Measurements from ENCODE around the gene OR56A5.
A peak's percentile ranks its signal among the peaks of the same experiment; 100 is the strongest.

Gene OR56A5

DNA sequence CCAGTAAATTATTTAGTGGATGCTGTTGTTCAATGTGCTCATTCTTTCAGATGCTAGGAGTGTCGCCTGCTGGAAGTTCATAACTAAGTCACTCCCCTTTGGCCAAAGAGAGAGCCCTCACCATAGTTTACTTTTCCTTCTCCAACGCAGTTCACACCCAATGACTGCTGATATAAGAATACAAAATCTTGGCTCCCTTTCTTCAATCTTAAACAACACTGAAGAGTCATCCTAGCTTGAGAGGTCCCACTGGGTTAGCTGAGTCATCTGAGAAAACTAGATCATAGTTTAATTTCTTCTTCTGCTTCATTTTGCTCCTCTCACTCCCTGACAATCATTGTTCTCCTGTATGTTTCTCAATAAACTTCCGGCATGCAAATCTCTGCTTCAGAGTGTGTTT lies 23.9 kb upstream of the OR56A5 start:
- Histone ChIP-seq H3K9me3 (ENCODE audit: control insufficient read depth, low read length) (no peaks in the 10 kb centered on the region), H4K8ac (ENCODE audit: low read length) (no peak overlapping the region), H3K23ac (ENCODE audit: low read length in 2 of 2) (no peak overlapping the region), H2BK12ac (ENCODE audit: low read length in 2 of 2) (no peak overlapping the region), H3K4me3 (ENCODE audit: insufficient read depth in 1 of 2, low read depth in 1 of 2, low read length in 2 of 2) (peak overlapping the region in 1 of 2 experiments; percentile 40), H3K4ac (ENCODE audit: low read depth in 1 of 2, low read length in 2 of 2) (no peak overlapping the region), H3K14ac (ENCODE audit: low read length in 2 of 2) (no peak overlapping the region), H2AFZ (ENCODE audit: low read depth, low read length) (no peak overlapping the region), H3K9ac (ENCODE audit: low read length) (peak overlapping the region; percentile 37), H3K18ac (ENCODE audit: low read depth in 1 of 2, low read length in 2 of 2) (no peak overlapping the region), H3K27me3 (ENCODE audit: control insufficient read depth in 1 of 2, insufficient read depth in 1 of 2, low read length in 2 of 2) (peaks cover 0 to 17% of the 10 kb centered on the region in 2 experiments), H3K36me3 (ENCODE audit: control insufficient read depth in 1 of 2, insufficient read depth in 2 of 2, low read depth in 1 of 2, low read length in 2 of 2) (no peaks in the 10 kb centered on the region), H2AK5ac (ENCODE audit: low read length, severe bottlenecking) (no peak overlapping the region), H2BK15ac (ENCODE audit: low read depth, poor library complexity, severe bottlenecking) (no peak overlapping the region), H2BK120ac (ENCODE audit: low read depth, low read length) (no peak overlapping the region), H3K4me1 (ENCODE audit: control insufficient read depth, insufficient read depth, low read depth, low read length) (no peaks in the 10 kb centered on the region), H4K91ac (ENCODE audit: low read length) (no peak overlapping the region), H3K27ac (ENCODE audit: low read length, poor library complexity, severe bottlenecking) (no peak overlapping the region), H3K4me2 (ENCODE audit: low read length, poor library complexity, severe bottlenecking) (no peak overlapping the region), H3K79me1 (replicated peaks; ENCODE audit: low read length, poor library complexity, severe bottlenecking) (no peaks in the 10 kb centered on the region), H2BK5ac (ENCODE audit: low read depth, low read length, poor library complexity, severe bottlenecking) (no peak overlapping the region)
- no peak for DNase-seq
- WGBS, result 69% methylated on average over 3 of the region's 3 CpGs

DNA sequence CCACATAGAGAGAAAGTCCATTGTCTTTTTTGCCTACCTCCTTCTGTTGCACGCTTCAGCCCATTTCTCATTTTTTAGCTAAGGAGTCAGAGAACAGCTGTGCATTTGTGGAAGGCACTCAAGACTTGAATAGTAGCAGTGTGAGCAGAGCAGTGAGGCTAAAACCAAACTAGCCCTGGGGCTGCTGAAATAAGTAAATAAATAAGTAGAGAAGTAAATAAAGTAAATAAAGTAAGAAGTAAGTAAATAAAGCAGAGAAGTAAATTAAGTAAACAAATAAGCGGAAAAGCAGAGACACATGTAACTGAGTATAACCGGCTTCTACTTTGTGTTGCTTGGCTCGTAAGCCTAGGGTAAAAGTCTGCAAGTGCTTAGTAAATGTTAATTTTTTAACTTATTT lies 20.9 kb upstream of the OR56A5 start:
- Histone ChIP-seq H3K9ac (ENCODE audit: low read length) (no peak overlapping the region), H3K27ac (ENCODE audit: low read length, poor library complexity, severe bottlenecking) (no peak overlapping the region), H3K18ac (ENCODE audit: low read depth in 1 of 2, low read length in 2 of 2) (no peak overlapping the region), H2BK12ac (ENCODE audit: low read length in 2 of 2) (no peak overlapping the region), H3K4me3 (ENCODE audit: insufficient read depth in 1 of 2, low read depth in 1 of 2, low read length in 2 of 2) (no peak overlapping the region), H4K8ac (ENCODE audit: low read length) (no peak overlapping the region), H3K4me1 (ENCODE audit: control insufficient read depth, insufficient read depth, low read depth, low read length) (no peaks in the 10 kb centered on the region), H3K4me2 (ENCODE audit: low read length, poor library complexity, severe bottlenecking) (no peak overlapping the region), H3K9me3 (ENCODE audit: control insufficient read depth, low read length) (no peaks in the 10 kb centered on the region), H3K79me1 (replicated peaks; ENCODE audit: low read length, poor library complexity, severe bottlenecking) (no peaks in the 10 kb centered on the region), H2BK5ac (ENCODE audit: low read depth, low read length, poor library complexity, severe bottlenecking) (no peak overlapping the region), H2BK120ac (ENCODE audit: low read depth, low read length) (no peak overlapping the region), H3K23ac (ENCODE audit: low read length in 2 of 2) (no peak overlapping the region), H3K4ac (ENCODE audit: low read depth in 1 of 2, low read length in 2 of 2) (no peak overlapping the region), H3K14ac (ENCODE audit: low read length in 2 of 2) (no peak overlapping the region), H3K27me3 (ENCODE audit: control insufficient read depth in 1 of 2, insufficient read depth in 1 of 2, low read length in 2 of 2) (peaks cover 0 to 13% of the 10 kb centered on the region in 2 experiments), H2AFZ (ENCODE audit: low read depth, low read length) (no peak overlapping the region), H2BK15ac (ENCODE audit: low read depth, poor library complexity, severe bottlenecking) (no peak overlapping the region), H4K91ac (ENCODE audit: low read length) (no peak overlapping the region), H3K36me3 (ENCODE audit: control insufficient read depth in 1 of 2, insufficient read depth in 2 of 2, low read depth in 1 of 2, low read length in 2 of 2) (no peaks in the 10 kb centered on the region), H2AK5ac (ENCODE audit: low read length, severe bottlenecking) (no peak overlapping the region)
- 83% methylated on average over 4 of the region's 4 CpGs for WGBS
- no peak for DNase-seq

DNA sequence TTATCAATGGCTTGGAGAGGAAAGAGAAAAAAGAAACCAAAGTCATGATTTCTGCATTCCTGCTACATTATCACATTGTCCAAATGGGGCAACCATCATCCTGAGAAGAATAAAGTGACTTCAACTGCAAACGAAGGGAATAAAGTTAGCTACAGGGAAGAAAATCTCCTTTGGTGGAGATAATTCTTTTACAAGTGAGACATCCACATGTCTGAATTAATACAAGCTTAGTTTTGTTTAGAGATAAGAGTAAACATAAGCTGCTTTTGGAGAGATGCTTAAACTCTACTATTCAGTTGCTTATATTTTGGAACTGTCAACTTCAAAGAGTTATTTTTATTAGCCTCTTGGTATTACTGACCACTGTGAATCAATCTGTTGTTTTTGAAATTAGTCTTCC lies 18.6 kb upstream of the OR56A5 start, which contains the start of gene OR52L1:
OR52L1 (minus strand) TSS at position 101 of the 400 bp plus-strand sequence; CDS start at position 46, 55 bp downstream.
- Histone ChIP-seq H3K4me3 (ENCODE audit: insufficient read depth in 1 of 2, low read depth in 1 of 2, low read length in 2 of 2) (no peak within 1 kb of the TSS), H3K9ac (ENCODE audit: low read length) (no peak within 1 kb of the TSS)
- no CpG with 5 or more reads among the region's 1 CpG for WGBS

GRCh38 chr11:5983443-5983842 lies 15.1 kb upstream of the OR56A5 start:
- no peak overlapping the region for H3K9ac ChIP-seq (ENCODE audit: low read length)
- no peak overlapping the region for H3K4me3 ChIP-seq (ENCODE audit: insufficient read depth in 1 of 2, low read depth in 1 of 2, low read length in 2 of 2)
- H3K4me1 ChIP-seq (ENCODE audit: control insufficient read depth, insufficient read depth, low read depth, low read length), result no peaks in the 10 kb centered on the region
- no peak overlapping the region for H2BK12ac ChIP-seq (ENCODE audit: low read length in 2 of 2)
- peaks cover 0 to 3% of the 10 kb centered on the region in 2 experiments for H3K27me3 ChIP-seq (ENCODE audit: control insufficient read depth in 1 of 2, insufficient read depth in 1 of 2, low read length in 2 of 2)
- no peak overlapping the region for H2BK15ac ChIP-seq (ENCODE audit: low read depth, poor library complexity, severe bottlenecking)
- no peak overlapping the region for H2BK5ac ChIP-seq (ENCODE audit: low read depth, low read length, poor library complexity, severe bottlenecking)
- H3K4ac ChIP-seq (ENCODE audit: low read depth in 1 of 2, low read length in 2 of 2), result no peak overlapping the region
- H2BK120ac ChIP-seq (ENCODE audit: low read depth, low read length), result no peak overlapping the region
- H4K91ac ChIP-seq (ENCODE audit: low read length), result no peak overlapping the region
- no peak for DNase-seq
- H3K4me2 ChIP-seq (ENCODE audit: low read length, poor library complexity, severe bottlenecking), result no peak overlapping the region
- no peaks in the 10 kb centered on the region for H3K79me1 ChIP-seq (replicated peaks; ENCODE audit: low read length, poor library complexity, severe bottlenecking)
- no peak overlapping the region for H3K18ac ChIP-seq (ENCODE audit: low read depth in 1 of 2, low read length in 2 of 2)
- H2AFZ ChIP-seq (ENCODE audit: low read depth, low read length), result no peak overlapping the region
- no peak overlapping the region for H3K27ac ChIP-seq (ENCODE audit: low read length, poor library complexity, severe bottlenecking)
- H3K9me3 ChIP-seq (ENCODE audit: control insufficient read depth, low read length), result peaks cover 8% of the 10 kb centered on the region
- no peak overlapping the region for H2AK5ac ChIP-seq (ENCODE audit: low read length, severe bottlenecking)
- H3K23ac ChIP-seq (ENCODE audit: low read length in 2 of 2), result no peak overlapping the region
- H3K14ac ChIP-seq (ENCODE audit: low read length in 2 of 2), result no peak overlapping the region
- no peaks in the 10 kb centered on the region for H3K36me3 ChIP-seq (ENCODE audit: control insufficient read depth in 1 of 2, insufficient read depth in 2 of 2, low read depth in 1 of 2, low read length in 2 of 2)
- H4K8ac ChIP-seq (ENCODE audit: low read length), result no peak overlapping the region
- WGBS, result no CpG with 5 or more reads among the region's 1 CpG

More for the DNA sequence above, 18.6 kb upstream of the OR56A5 start, which contains the start of gene OR52L1:
- H3K14ac ChIP-seq (ENCODE audit: low read length in 2 of 2), result no peak within 1 kb of the TSS
- H3K27me3 ChIP-seq (ENCODE audit: control insufficient read depth in 1 of 2, insufficient read depth in 1 of 2, low read length in 2 of 2), result peaks cover 0 to 16% of the 10 kb centered on the region in 2 experiments
- no peaks in the 10 kb centered on the region for H3K79me1 ChIP-seq (replicated peaks; ENCODE audit: low read length, poor library complexity, severe bottlenecking)
- no peaks in the 10 kb centered on the region for H3K9me3 ChIP-seq (ENCODE audit: control insufficient read depth, low read length)
- H3K4me1 ChIP-seq (ENCODE audit: control insufficient read depth, insufficient read depth, low read depth, low read length), result no peaks in the 10 kb centered on the region
- no peak within 1 kb of the TSS for H3K4ac ChIP-seq (ENCODE audit: low read depth in 1 of 2, low read length in 2 of 2)
- no peak within 1 kb of the TSS for H4K91ac ChIP-seq (ENCODE audit: low read length)
- H3K4me2 ChIP-seq (ENCODE audit: low read length, poor library complexity, severe bottlenecking), result no peak within 1 kb of the TSS
- H2BK12ac ChIP-seq (ENCODE audit: low read length in 2 of 2), result no peak within 1 kb of the TSS
- H3K27ac ChIP-seq (ENCODE audit: low read length, poor library complexity, severe bottlenecking), result no peak within 1 kb of the TSS
- no peak within 1 kb of the TSS for H2BK120ac ChIP-seq (ENCODE audit: low read depth, low read length)
- no peak within 1 kb of the TSS for H2AK5ac ChIP-seq (ENCODE audit: low read length, severe bottlenecking)
- H2BK15ac ChIP-seq (ENCODE audit: low read depth, poor library complexity, severe bottlenecking), result no peak within 1 kb of the TSS
- H3K18ac ChIP-seq (ENCODE audit: low read depth in 1 of 2, low read length in 2 of 2), result no peak within 1 kb of the TSS
- H4K8ac ChIP-seq (ENCODE audit: low read length), result no peak within 1 kb of the TSS
- H2AFZ ChIP-seq (ENCODE audit: low read depth, low read length), result no peak within 1 kb of the TSS
- H3K23ac ChIP-seq (ENCODE audit: low read length in 2 of 2), result no peak within 1 kb of the TSS
- H3K36me3 ChIP-seq (ENCODE audit: control insufficient read depth in 1 of 2, insufficient read depth in 2 of 2, low read depth in 1 of 2, low read length in 2 of 2), result no peaks in the 10 kb centered on the region
- no peak for DNase-seq
- no peak within 1 kb of the TSS for H2BK5ac ChIP-seq (ENCODE audit: low read depth, low read length, poor library complexity, severe bottlenecking)
